CD8-positive, alpha-beta memory T cell (primary cell): Measurements from ENCODE around the gene OR6B3. TPM values are rescaled to one million over a fixed set of nuclear protein-coding genes. Genes with fewer than 3 reads are reported as not detected.

ENCODE experiments used
- CTCF ChIA-PET: fragments of 350-600 bp; sonication (Branson Sonifier 250); formaldehyde crosslinking; loops from one replicate; lab custom pipeline; 2021; ENCODE audit warnings: antibody characterized with exemption; lab: Charles Lee
- POLR2A ChIA-PET: fragments of 350-600 bp; sonication (Branson Sonifier 250); formaldehyde crosslinking; loops from one replicate; lab custom pipeline; 2021; ENCODE audit warnings: antibody characterized with exemption; lab: Charles Lee
- DNase-seq, 5 donors: peaks; one replicate each; pipeline versions ENCODE4 v3.0.0 to v3.0.0-alpha.2; 2020 to 2022; ENCODE audit warnings: mixed read lengths in 1 of 5
- H3K27ac ChIP-seq: one replicate; pipeline ENCODE4 v1.7.0; 2013; ENCODE audit warnings: low read depth, mild to moderate bottlenecking, low read length, moderate library complexity
- H3K27me3 ChIP-seq: 2 replicates; pipeline ENCODE4 v1.7.0; 2013; ENCODE audit warnings: low read length, mild to moderate bottlenecking; ENCODE audit not compliant: insufficient read depth, poor library complexity, severe bottlenecking
- H3K36me3 ChIP-seq: 2 replicates; pipeline ENCODE4 v1.7.0; 2013; ENCODE audit warnings: mild to moderate bottlenecking, low read length, moderate library complexity; ENCODE audit not compliant: insufficient read depth
- H3K4me1 ChIP-seq: 2 replicates; pipeline ENCODE4 v1.7.0; 2013; ENCODE audit warnings: mild to moderate bottlenecking, low read length, moderate library complexity; ENCODE audit not compliant: insufficient read depth
- H3K4me3 ChIP-seq: 2 replicates; pipeline ENCODE4 v1.7.0; 2013; ENCODE audit warnings: mild to moderate bottlenecking, low read length
- H3K9me3 ChIP-seq: 2 replicates; pipeline ENCODE4 v1.7.0; 2013; ENCODE audit warnings: mild to moderate bottlenecking, low read length
- H3K27ac Mint-ChIP-seq, 8 donors: one replicate each; pipeline ENCODE4 v1.8.0; 2020 to 2021; ENCODE audit warnings: mixed read lengths in 8 of 8, mild to moderate bottlenecking in 6 of 8, inconsistent platforms in 3 of 8, moderate library complexity in 3 of 8
- H3K27me3 Mint-ChIP-seq, 2 donors: one replicate each; pipeline ENCODE4 v1.8.0; 2020 to 2021; ENCODE audit warnings: mixed read lengths in 2 of 2, mild to moderate bottlenecking in 1 of 2, moderate library complexity in 1 of 2
- H3K36me3 Mint-ChIP-seq, 3 donors: one replicate each; pipeline ENCODE4 v1.8.0; 2020 to 2021; ENCODE audit warnings: mixed read lengths in 3 of 3, inconsistent platforms in 1 of 3, mild to moderate bottlenecking in 1 of 3
- H3K4me1 Mint-ChIP-seq, 3 donors: one replicate each; pipeline ENCODE4 v1.8.0; 2020 to 2021; ENCODE audit warnings: mixed read lengths in 3 of 3, inconsistent platforms in 1 of 3, mild to moderate bottlenecking in 1 of 3
- H3K4me3 Mint-ChIP-seq, 7 donors: one replicate each; pipeline ENCODE4 v1.8.0; 2020 to 2021; ENCODE audit warnings: mixed read lengths in 7 of 7, mild to moderate bottlenecking in 6 of 7, moderate library complexity in 4 of 7, inconsistent platforms in 2 of 7
- H3K9me3 Mint-ChIP-seq, 5 donors: one replicate each; pipeline ENCODE4 v1.8.0; 2020 to 2022; ENCODE audit warnings: mixed read lengths in 5 of 5, mild to moderate bottlenecking in 3 of 5, moderate library complexity in 2 of 5, inconsistent platforms in 1 of 5
- polyA plus RNA-seq: library from polyadenylated mRNA; unstranded; fragments of 300-500 nt; fragmentation: Illumina TruSeq; gene quantifications from one replicate; pipeline ENCODE4 v1.2.3, GENCODE V29; 2021
- total RNA-seq, 2 experiments: library from RNA; stranded (reverse); gene quantifications; one replicate each; pipeline ENCODE4 v1.2.3, GENCODE V29; 2021

OR6B3 gene
- total and polyA plus RNA-seq, 3 experiments from 2014 or later, result not detected

DNA sequence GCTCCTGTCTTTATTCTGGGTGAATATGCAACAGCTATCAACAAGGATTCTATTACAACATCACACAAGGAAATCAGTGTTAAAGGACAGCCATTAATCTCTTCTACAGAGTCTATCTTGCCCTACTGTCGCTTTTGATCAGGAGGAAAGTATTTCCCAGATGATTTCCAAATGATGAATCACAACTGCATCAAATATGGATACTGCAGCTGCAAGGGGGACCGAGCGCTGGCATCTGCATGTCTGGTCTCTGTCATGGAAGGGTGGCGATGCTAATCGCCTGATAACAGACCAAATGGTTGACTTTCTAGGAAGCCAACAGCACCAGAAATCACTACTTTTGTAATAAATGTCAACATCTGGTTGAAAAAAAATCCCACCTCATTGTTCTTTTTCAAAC, 21.2 kb upstream of the OR6B3 start:
- Mint-ChIP-seq H3K9me3 (peaks cover 24 to 38% (median 32%) of the 10 kb centered on the region in 5 donors), H3K27me3 (peaks cover 31 to 65% of the 10 kb centered on the region in 2 donors), H3K36me3 (peaks cover 1 to 15% (median 1%) of the 10 kb centered on the region in 3 donors), H3K4me3 (no peak overlapping the region), H3K27ac (no peak overlapping the region), H3K4me1 (no peaks in the 10 kb centered on the region)
- Histone ChIP-seq H3K9me3 (no peaks in the 10 kb centered on the region), H3K36me3 (no peaks in the 10 kb centered on the region), H3K4me1 (no peaks in the 10 kb centered on the region), H3K27me3 (no peaks in the 10 kb centered on the region), H3K27ac (no peak overlapping the region), H3K4me3 (no peak overlapping the region)
- CTCF ChIA-PET, result no interaction called here
- POLR2A ChIA-PET, result no interaction called here
- no peak for DNase-seq

DNA sequence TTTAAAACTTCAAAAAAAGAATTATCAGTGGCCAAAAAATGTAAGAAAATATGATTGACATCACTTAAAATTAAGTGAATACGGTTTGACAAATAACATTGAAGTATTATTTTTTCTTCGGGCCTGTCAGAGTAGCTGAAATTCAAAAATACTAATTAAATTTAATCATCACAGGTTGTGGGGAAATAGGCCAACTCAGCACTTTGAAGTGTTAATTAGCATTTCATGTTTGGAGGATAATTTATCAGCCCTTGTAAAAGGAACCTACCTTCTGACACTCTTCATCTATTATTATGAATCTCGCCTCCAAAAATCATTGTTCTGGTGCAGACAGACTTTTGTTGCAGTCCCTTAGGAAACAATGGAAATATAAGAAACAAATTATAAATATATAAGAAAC, 17.6 kb upstream of the OR6B3 start:
- CTCF ChIA-PET, result interaction anchor here (4.3 kb wide), 1 partner anchor 10 kb away, joined by 12 read pairs; no protein-coding TSS in a partner anchor
- Histone ChIP-seq H3K27ac (no peak overlapping the region), H3K4me3 (no peak overlapping the region), H3K9me3 (no peaks in the 10 kb centered on the region), H3K4me1 (no peaks in the 10 kb centered on the region), H3K36me3 (no peaks in the 10 kb centered on the region), H3K27me3 (no peaks in the 10 kb centered on the region)
- Mint-ChIP-seq H3K27ac (no peak overlapping the region), H3K4me3 (no peak overlapping the region), H3K9me3 (peaks cover 0 to 18% (median 6%) of the 10 kb centered on the region in 5 donors), H3K36me3 (no peaks in the 10 kb centered on the region), H3K27me3 (peaks cover 24 to 68% of the 10 kb centered on the region in 2 donors), H3K4me1 (no peaks in the 10 kb centered on the region)
- no peak for DNase-seq
- POLR2A ChIA-PET, result no interaction called here

DNA sequence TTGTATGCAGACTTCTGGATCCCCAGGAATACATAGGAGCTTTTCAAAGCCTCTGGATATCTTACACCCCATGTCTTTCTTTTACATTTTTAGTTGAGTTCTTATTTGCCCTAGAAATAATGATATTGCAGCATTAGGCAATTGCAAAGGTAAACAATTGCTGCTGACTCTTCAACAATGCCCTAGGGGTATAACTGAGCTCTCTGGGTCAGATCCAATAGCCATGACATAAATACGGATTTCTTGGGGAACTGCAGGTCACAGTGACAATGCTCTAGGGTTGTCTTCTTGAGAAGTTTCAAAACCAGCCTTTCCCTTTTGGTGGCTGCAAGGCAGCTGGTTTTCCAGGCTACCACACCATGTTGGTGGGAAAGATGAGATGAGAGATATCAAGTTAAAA, 16.5 kb upstream of the OR6B3 start:
- POLR2A ChIA-PET, result interaction anchor here (0.6 kb wide), 1 partner anchor 9 kb away, joined by 4 read pairs; no protein-coding TSS in a partner anchor

DNA sequence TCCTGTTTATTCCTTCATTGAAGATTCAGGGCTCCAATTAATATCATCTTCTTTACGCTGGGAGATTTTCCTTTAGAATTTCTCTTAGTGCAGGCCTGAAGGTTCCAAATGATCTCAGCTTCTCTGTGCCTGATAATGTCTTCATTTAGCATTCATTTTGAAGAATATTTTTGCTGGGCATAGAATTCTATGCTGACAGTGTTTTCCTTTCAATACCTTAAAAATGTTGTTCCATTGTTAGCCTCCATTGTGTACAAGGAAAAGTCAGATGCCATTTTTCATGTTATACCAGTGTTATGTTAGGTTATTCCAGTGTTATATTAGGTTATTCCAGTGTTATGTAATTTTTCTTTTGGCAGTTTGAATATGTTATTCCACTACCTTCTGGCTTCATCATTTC, 14.9 kb upstream of the OR6B3 start:
- no peak overlapping the region for H3K4me3 Mint-ChIP-seq
- no peaks in the 10 kb centered on the region for H3K4me1 Mint-ChIP-seq
- H3K36me3 ChIP-seq, result no peaks in the 10 kb centered on the region
- peaks cover 15 to 61% of the 10 kb centered on the region in 2 donors for H3K27me3 Mint-ChIP-seq
- H3K27me3 ChIP-seq, result no peaks in the 10 kb centered on the region
- no peak overlapping the region for H3K27ac ChIP-seq
- DNase-seq, result no peak
- H3K4me3 ChIP-seq, result no peak overlapping the region
- no peaks in the 10 kb centered on the region for H3K36me3 Mint-ChIP-seq
- ChIA-PET CTCF (interaction anchor here (4.3 kb wide), 1 partner anchor 8 kb away, joined by 12 read pairs; no protein-coding TSS in a partner anchor), POLR2A (no interaction called here)
- H3K9me3 ChIP-seq, result no peaks in the 10 kb centered on the region
- peaks cover 0 to 10% (median 5%) of the 10 kb centered on the region in 5 donors for H3K9me3 Mint-ChIP-seq
- no peaks in the 10 kb centered on the region for H3K4me1 ChIP-seq
- no peak overlapping the region for H3K27ac Mint-ChIP-seq

More for the DNA sequence above, 16.5 kb upstream of the OR6B3 start:
- peaks cover 20 to 64% of the 10 kb centered on the region in 2 donors for H3K27me3 Mint-ChIP-seq
- no peaks in the 10 kb centered on the region for H3K36me3 Mint-ChIP-seq
- H3K4me3 Mint-ChIP-seq, result no peak overlapping the region
- no peaks in the 10 kb centered on the region for H3K36me3 ChIP-seq
- H3K4me3 ChIP-seq, result no peak overlapping the region
- no peak overlapping the region for H3K27ac Mint-ChIP-seq
- peaks cover 0 to 10% (median 5%) of the 10 kb centered on the region in 5 donors for H3K9me3 Mint-ChIP-seq
- no peak overlapping the region for H3K27ac ChIP-seq
- H3K4me1 ChIP-seq, result no peaks in the 10 kb centered on the region
- no peaks in the 10 kb centered on the region for H3K27me3 ChIP-seq
- no peaks in the 10 kb centered on the region for H3K4me1 Mint-ChIP-seq
- CTCF ChIA-PET, result interaction anchor here (4.3 kb wide), 1 partner anchor 9 kb away, joined by 12 read pairs; no protein-coding TSS in a partner anchor
- no peaks in the 10 kb centered on the region for H3K9me3 ChIP-seq
- DNase-seq, result no peak

DNA sequence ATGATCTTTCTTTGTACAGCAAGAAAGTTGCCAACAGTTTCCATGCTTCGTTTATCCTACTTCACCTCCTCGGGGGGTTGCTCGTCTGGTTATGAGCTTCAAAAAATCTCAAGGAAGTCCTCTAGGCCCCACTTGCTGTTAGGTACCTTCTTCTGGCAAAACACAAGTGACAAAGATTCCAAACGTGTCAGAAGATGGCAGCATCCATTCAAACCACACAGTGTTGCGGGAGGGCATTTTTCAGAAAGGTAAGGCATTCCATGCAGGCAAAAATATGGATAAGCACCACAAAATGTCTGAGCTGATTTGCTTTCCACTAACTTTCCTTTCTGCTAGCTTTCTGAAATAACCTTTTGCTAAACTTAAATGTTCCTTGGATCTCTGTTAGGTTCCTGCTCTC, 13.2 kb upstream of the OR6B3 start:
- H3K36me3 Mint-ChIP-seq, result no peaks in the 10 kb centered on the region
- H3K9me3 ChIP-seq, result no peaks in the 10 kb centered on the region
- no peaks in the 10 kb centered on the region for H3K36me3 ChIP-seq
- peaks cover 8 to 45% of the 10 kb centered on the region in 2 donors for H3K27me3 Mint-ChIP-seq
- ChIA-PET CTCF (interaction anchor here (1.6 kb wide), 1 partner anchor 77 kb away, joined by 4 read pairs; no protein-coding TSS in a partner anchor), POLR2A (no interaction called here)
- no peak overlapping the region for H3K27ac Mint-ChIP-seq
- H3K27me3 ChIP-seq, result no peaks in the 10 kb centered on the region
- H3K27ac ChIP-seq, result no peak overlapping the region
- DNase-seq, result no peak
- H3K4me1 Mint-ChIP-seq, result no peaks in the 10 kb centered on the region
- no peak overlapping the region for H3K4me3 ChIP-seq
- peaks cover 0 to 10% (median 5%) of the 10 kb centered on the region in 5 donors for H3K9me3 Mint-ChIP-seq
- no peak overlapping the region for H3K4me3 Mint-ChIP-seq
- no peaks in the 10 kb centered on the region for H3K4me1 ChIP-seq

DNA sequence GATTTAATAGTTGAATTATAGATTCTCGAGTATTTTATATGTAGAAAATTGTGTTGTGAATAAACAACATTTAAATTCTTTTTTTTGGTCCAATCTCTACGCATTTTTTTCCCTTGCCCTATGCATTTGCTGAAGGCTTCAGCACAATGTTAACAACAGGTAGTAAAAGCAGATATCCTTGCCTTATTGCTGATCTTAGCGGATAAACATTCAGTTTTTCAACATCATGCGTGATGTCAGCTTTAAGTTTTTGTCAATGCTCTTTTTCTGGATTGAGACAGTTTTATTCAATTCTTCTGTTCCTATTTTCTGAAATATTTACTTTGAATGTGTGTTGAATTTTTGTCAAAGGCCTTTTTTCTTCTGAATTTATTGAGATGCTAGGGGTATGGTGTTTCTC, 11.6 kb upstream of the OR6B3 start:
- Mint-ChIP-seq H3K4me1 (no peaks in the 10 kb centered on the region), H3K9me3 (peaks cover 0 to 10% (median 5%) of the 10 kb centered on the region in 5 donors), H3K27me3 (peaks cover 5 to 37% of the 10 kb centered on the region in 2 donors), H3K36me3 (no peaks in the 10 kb centered on the region), H3K4me3 (no peak overlapping the region), H3K27ac (no peak overlapping the region)
- H3K4me1 ChIP-seq, result no peaks in the 10 kb centered on the region
- no peaks in the 10 kb centered on the region for H3K36me3 ChIP-seq
- no peak overlapping the region for H3K4me3 ChIP-seq
- H3K9me3 ChIP-seq, result no peaks in the 10 kb centered on the region
- CTCF ChIA-PET, result no interaction called here
- no peaks in the 10 kb centered on the region for H3K27me3 ChIP-seq
- no peak overlapping the region for H3K27ac ChIP-seq
- POLR2A ChIA-PET, result no interaction called here
- no peak for DNase-seq

DNA sequence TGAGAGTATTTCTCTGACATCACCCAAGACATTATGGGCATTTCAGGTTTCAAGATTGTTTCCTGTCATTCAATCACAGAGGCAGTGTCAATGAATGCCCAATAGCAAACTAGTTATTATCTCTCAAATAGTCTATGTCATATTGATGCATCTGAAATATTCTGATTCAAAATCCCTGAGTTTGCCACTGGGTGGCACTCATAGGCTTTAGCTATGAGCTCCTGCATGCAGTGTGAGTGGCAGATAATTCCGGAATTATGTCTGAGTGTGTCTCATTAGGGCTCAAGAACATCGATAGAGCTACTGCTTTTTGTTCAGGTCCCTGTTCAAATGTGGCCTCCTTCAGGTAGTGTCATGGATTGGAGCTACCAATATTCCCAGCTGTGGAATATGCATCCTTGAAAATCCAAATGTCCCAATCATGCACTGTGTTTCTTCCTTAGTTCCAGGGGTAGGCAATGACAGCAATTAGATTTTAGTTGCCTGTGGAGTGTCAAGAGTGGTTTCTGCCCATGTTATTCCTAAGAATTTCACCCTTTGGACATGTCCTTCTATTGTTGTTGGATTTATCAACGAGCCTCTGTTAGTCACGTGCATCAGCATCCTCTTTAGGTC, 7.8 kb upstream of the OR6B3 start:
- H3K4me1 ChIP-seq, result no peaks in the 10 kb centered on the region
- no peak overlapping the region for H3K4me3 ChIP-seq
- H3K36me3 ChIP-seq, result no peaks in the 10 kb centered on the region
- ChIA-PET POLR2A (no interaction called here), CTCF (interaction anchor here (0.8 to 4.7 kb wide), 6 partner anchors 9 to 118 kb away, joined by 3 to 96 read pairs (median 6); partner anchors contain the start of gene OTOS)
- Mint-ChIP-seq H3K27ac (no peak overlapping the region), H3K4me1 (no peaks in the 10 kb centered on the region), H3K4me3 (no peak overlapping the region), H3K9me3 (no peaks in the 10 kb centered on the region), H3K36me3 (no peaks in the 10 kb centered on the region), H3K27me3 (peaks cover 12 to 33% of the 10 kb centered on the region in 2 donors)
- H3K27ac ChIP-seq, result no peak overlapping the region
- no peaks in the 10 kb centered on the region for H3K9me3 ChIP-seq
- no peaks in the 10 kb centered on the region for H3K27me3 ChIP-seq
- peak in 4 of 5 donors; percentile 12 to 41 (median 24) for DNase-seq

DNA sequence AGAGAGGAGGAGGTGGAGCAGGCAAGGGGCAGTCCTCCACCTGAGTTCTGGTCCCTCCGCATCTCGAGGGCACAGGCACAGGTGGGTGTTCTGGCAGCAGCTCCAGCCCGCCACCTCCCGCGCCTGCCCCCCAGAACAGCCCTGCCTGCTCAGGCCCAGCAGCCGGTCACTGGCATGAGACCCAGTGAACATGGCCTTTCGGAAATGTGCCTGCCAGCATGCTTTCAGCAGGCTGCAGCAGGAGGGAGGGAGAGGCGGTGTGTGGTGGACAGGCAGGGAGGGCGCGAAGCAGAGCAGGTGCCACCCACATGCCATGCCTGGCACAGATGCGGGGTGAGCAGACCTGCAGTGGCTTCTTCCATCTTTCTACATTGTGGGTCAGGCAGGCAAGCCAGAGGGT, 3.4 kb upstream of the OR6B3 start:
- DNase-seq, result no peak
- ChIA-PET POLR2A (no interaction called here), CTCF (interaction anchor here (1.2 kb wide), 1 partner anchor 87 kb away, joined by 3 read pairs; no protein-coding TSS in a partner anchor)
- Mint-ChIP-seq H3K27me3 (peaks cover 43 to 50% of the 10 kb centered on the region in 2 donors), H3K4me1 (no peaks in the 10 kb centered on the region), H3K4me3 (no peak overlapping the region), H3K36me3 (no peaks in the 10 kb centered on the region), H3K27ac (no peak overlapping the region), H3K9me3 (no peaks in the 10 kb centered on the region)
- Histone ChIP-seq H3K27me3 (no peaks in the 10 kb centered on the region), H3K4me1 (no peaks in the 10 kb centered on the region), H3K9me3 (no peaks in the 10 kb centered on the region), H3K27ac (no peak overlapping the region), H3K36me3 (no peaks in the 10 kb centered on the region), H3K4me3 (no peak overlapping the region)
